KBM-7 (cell line): ENCODE measurements around the gene POLR2F.
A peak's percentile ranks its signal among the peaks of the same experiment; 100 is the strongest.
"Not testable (repeated sequence)": the region's sequence is repeated elsewhere in the genome, so short reads cannot be mapped to it uniquely, and the experiment has no call there.

Experiments
- DNase-seq: peaks from one replicate; pipeline ENCODE4 v3.0.0-alpha.2; 2015
- in situ Hi-C: fragments of 300-500 bp; cut with MboI; formaldehyde crosslinking; loops from 2 replicates; pipeline ENCODE4 v1.14.3; 2020; ENCODE audit warnings: low sequenced_read_pairs, low pct_unique_long_range_greater_than_20kb, mixed read lengths

Gene POLR2F

DNA sequence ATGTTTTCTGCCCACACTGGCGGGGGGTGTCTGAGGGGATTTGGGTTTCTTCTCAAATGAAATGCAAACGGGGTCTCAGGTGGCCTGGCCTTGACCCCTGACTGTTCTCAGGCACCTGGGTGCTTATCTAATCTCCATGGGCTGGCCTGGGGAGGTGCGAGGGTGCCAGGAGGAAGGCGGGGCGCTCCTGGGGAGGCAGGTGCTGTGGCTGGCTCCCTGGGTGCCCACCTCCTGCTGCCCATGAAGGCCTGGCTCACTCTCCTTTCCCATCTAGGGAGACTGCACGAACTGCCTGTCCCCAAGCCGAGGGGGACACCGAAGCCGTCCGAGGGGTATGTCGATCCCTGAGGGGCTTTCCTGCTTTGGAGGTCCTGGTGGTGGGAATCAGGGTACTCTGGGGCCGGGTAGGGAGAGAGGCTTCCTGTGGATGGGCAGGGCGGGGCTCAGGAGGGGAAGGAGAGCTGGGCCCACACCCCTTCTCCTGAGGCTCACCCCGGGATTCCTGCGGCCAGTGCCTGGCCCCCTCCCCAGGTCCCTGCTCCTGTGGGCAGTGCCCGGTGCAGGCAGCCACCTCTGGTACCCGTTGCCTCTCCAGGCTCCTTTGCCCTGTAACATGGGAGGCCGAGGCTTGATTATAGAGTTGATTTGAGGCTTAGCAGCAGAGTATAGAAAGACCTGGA is 29.0 kb upstream of the POLR2F start:
- DNase-seq: no peak
- in situ Hi-C loops: no loop called here

- in situ Hi-C loops: no loop called here
- no peak for DNase-seq
Measured at GRCh38 chr22:37925330-37925729, 28.2 kb upstream of the POLR2F start.

DNA sequence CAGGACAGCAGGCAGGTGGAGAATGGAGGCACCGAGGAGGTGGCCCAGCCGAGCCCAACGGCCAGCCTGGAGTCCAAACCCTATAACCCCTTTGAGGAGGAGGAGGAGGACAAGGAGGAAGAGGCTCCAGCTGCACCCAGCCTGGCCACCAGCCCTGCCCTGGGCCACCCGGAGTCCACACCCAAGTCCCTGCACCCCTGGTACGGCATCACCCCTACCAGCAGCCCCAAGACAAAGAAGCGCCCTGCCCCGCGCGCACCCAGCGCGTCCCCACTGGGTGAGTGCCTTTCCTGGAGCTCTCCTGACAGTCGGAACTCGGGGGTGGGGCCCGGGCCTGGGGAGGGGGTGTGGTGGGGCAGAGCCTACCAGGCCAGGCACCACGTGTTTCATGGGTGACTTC is 27.7 kb upstream of the POLR2F start:
- no peak for DNase-seq
- in situ Hi-C loops: no loop called here

GRCh38 chr22:37926358-37926757 is 27.1 kb upstream of the POLR2F start:
- no peak for DNase-seq
- in situ Hi-C loops: no loop called here

GRCh38 chr22:37926771-37927636 is 26.5 kb upstream of the POLR2F start:
- in situ Hi-C loops: no loop called here
- no peak for DNase-seq

DNA sequence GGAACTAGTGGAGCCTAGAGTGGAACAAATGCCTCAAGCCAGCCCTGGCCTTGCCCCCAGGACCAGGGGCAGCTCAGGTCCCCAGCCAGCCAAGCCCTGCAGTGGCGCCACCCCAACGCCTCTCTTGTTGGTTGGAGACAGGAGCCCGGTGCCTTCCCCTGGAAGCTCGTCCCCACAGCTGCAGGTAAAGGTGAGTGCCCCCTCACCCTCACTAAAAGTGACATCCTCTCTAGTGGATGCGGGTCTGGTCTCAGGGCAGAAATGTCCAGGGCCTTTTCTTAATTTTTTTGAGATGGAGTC is 25.9 kb upstream of the POLR2F start:
- no peak for DNase-seq
- in situ Hi-C loops: no loop called here

- in situ Hi-C loops: no loop called here
- no peak for DNase-seq
Measured at GRCh38 chr22:37929390-37929789, 24.1 kb upstream of the POLR2F start.

- no peak for DNase-seq
Measured at GRCh38 chr22:37930270-37930951, 23.1 kb upstream of the POLR2F start.

GRCh38 chr22:37930952-37931440 is 22.5 kb upstream of the POLR2F start:
- no peak for DNase-seq
- in situ Hi-C loops: no loop called here

More at GRCh38 chr22:37930270-37930951, 23.1 kb upstream of the POLR2F start:
- in situ Hi-C loops: no loop called here

GRCh38 chr22:37931893-37932389 is 21.6 kb upstream of the POLR2F start:
- DNase-seq: no peak
- in situ Hi-C loops: no loop called here

GRCh38 chr22:37932401-37932800 is 21.1 kb upstream of the POLR2F start:
- no peak for DNase-seq
- in situ Hi-C loops: no loop called here

DNA sequence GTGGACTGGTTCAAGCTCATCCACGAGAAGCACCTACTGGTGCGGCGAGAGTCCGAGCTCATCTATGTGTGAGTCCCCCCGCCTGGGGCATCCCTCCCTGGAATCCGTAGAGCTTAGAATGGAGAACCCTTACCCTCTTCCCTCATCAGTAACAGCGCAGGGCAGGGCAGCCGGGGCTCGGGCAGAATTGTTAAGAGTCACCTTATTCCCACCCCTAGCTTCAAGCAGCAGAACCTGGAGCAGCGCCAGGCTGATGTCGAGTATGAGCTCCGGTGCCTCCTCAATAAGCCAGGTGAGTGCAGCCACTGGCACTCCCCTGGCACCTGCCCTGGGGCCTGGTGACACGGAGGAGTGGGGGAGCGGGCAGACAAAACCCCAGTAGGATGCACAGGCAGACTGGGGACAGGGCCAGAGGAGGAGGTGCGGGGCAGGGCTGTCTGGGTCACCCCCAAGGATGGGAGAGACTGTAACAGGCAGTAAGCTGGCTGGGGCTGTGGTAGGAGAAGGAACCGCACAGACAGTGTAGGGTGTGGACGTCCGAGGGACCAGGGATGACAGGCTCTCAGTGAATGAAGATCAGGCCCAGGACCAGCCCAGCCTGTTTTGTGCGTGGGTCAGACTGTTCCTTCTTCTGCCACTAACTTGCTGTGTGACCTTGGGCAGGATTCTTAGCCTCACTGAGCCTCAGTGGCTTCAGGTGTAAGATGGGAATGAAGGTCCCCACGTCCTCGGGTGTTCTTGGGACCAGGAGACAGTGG is 20.5 kb upstream of the POLR2F start:
- DNase-seq: no peak
- in situ Hi-C loops: no loop called here

- DNase-seq: peak; percentile 96
- in situ Hi-C loops: no loop called here
Measured at GRCh38 chr22:37933711-37934376, 19.7 kb upstream of the POLR2F start.

DNA sequence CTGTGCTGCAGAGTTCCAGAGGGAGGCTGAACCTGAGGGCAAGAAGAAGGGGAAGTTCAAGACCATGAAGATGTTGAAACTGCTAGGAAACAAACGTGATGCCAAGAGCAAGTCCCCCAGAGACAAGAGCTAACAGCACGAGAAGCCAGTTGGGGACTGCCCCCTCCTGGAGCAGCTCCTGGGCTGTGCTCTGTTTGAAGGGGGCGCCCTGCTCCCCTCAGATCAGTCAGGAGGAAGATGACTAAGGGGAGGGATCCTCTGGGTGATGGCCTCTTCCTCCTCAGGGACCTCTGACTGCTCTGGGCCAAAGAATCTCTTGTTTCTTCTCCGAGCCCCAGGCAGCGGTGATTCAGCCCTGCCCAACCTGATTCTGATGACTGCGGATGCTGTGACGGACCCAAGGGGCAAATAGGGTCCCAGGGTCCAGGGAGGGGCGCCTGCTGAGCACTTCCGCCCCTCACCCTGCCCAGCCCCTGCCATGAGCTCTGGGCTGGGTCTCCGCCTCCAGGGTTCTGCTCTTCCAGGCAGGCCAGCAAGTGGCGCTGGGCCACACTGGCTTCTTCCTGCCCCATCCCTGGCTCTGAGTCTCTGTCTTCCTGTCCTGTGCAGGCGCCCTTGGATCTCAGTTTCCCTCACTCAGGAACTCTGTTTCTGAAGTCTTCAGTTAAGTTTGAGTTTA is 12.7 kb upstream of the POLR2F start:
- in situ Hi-C loops: no loop called here
- no peak for DNase-seq

DNA sequence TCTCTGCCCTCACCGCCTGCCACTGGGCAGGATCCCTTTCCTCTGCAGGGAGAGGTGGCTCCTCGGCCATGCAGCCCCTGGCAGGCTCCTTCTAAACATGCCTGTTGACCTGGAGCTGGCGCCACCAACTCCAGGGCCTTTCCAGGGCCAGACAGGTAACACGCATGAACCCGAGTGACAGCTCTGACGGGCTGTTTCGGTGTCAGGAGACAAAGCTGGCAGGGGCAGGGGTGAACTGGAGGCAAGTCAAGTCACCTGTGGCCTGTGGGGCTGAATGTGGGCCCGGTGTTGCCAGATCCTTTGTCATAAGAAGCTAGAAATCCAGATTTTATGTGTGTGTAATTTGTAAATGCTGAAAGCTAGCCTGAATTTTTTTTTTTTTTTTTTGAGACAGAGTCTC is 11.4 kb upstream of the POLR2F start:
- in situ Hi-C loops: no loop called here
- no peak for DNase-seq

DNA sequence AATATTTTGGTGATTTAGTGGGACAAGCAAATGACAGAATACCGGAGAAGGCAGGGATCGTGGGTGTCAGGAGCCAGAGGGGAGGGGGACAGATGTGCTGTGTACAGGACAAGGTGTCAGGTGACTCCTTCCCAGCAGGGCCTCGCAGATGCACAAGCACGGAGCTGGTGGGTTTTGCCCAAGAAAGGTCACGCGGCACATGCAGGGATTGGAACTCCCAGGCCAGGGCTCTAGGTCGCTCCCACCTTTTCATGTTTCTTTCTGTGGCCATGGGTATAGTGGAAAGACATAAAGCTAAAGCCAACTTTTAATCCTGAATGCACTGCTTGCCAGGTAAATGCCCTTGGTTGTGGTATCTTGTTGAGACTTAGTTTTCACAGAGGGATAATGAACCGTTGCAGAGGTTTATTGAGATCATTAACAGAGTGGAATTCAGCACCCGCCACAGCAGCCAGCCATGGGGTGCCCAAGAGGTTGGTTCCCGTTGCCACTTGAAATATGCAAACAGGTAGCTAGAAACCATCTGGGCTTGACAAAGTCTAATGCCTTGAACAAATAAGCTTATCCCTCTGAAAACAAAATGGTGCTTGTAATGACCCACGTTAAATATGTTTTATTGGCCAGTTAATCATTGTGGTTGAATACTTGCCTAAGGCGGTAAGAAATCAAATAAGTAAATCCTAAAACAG is 10.2 kb upstream of the POLR2F start:
- in situ Hi-C loops: no loop called here
- DNase-seq: no peak

- in situ Hi-C loops: no loop called here
- no peak for DNase-seq
Measured at GRCh38 chr22:37943825-37944198, 9.7 kb upstream of the POLR2F start.

- in situ Hi-C loops, DNase-seq: not testable (repeated sequence)
Measured at GRCh38 chr22:37944423-37944822, 9.1 kb upstream of the POLR2F start.
